Neural cell (in vitro differentiated cells): ENCODE measurements around the gene SLC7A1.

Experiments used
- EP300 ChIP-seq: fragments of 450-650 bp; conservative IDR thresholded peaks from 2 replicates; pipeline ENCODE4 v1.6.1; 2014; ENCODE audit warnings: antibody characterized with exemption, mild to moderate bottlenecking, moderate library complexity; ENCODE audit not compliant: poor library complexity, severe bottlenecking
- EZH2 ChIP-seq: fragments of 200-600, 300-800 bp; shearing (Covaris generic), sonication (generic); IDR thresholded peaks from 2 replicates; pipeline ENCODE4 v1.6.1; 2014; ENCODE audit warnings: antibody characterized with exemption, low read length, borderline replicate concordance, mild to moderate bottlenecking; ENCODE audit not compliant: insufficient read depth, poor library complexity, severe bottlenecking
- MXI1 ChIP-seq: fragments of 450-650 bp; conservative IDR thresholded peaks from 2 replicates; pipeline ENCODE4 v1.6.1; 2014; ENCODE audit warnings: antibody characterized with exemption, mild to moderate bottlenecking; ENCODE audit not compliant: poor library complexity, severe bottlenecking
- POLR2AphosphoS5 ChIP-seq: IDR thresholded peaks from 2 replicates; pipeline ENCODE4 v1.6.1; 2012
- RAD21 ChIP-seq: fragments of 450-650 bp; conservative IDR thresholded peaks from 2 replicates; pipeline ENCODE4 v1.6.1; 2014; ENCODE audit warnings: antibody characterized with exemption, mild to moderate bottlenecking, moderate library complexity
- REST ChIP-seq: IDR thresholded peaks from 2 replicates; pipeline ENCODE4 v1.6.1; 2012; ENCODE audit warnings: borderline replicate concordance
- SMC3 ChIP-seq: fragments of 450-650 bp; conservative IDR thresholded peaks from 2 replicates; pipeline ENCODE4 v1.6.1; 2014; ENCODE audit warnings: antibody characterized with exemption, mild to moderate bottlenecking, moderate library complexity; ENCODE audit not compliant: poor library complexity
- TF ChIP-seq, protein P1 (sequence below): fragments of 450-650 bp; IDR thresholded peaks from 2 replicates; pipeline ENCODE4 v1.5.1; 2014; ENCODE audit warnings: antibody characterized with exemption, mild to moderate bottlenecking, moderate library complexity; ENCODE audit not compliant: poor library complexity, severe bottlenecking

GRCh38 chr13:29507356-29507755 lies 88.1 kb downstream of the SLC7A1 start:
- TF ChIP-seq, protein P1, sequence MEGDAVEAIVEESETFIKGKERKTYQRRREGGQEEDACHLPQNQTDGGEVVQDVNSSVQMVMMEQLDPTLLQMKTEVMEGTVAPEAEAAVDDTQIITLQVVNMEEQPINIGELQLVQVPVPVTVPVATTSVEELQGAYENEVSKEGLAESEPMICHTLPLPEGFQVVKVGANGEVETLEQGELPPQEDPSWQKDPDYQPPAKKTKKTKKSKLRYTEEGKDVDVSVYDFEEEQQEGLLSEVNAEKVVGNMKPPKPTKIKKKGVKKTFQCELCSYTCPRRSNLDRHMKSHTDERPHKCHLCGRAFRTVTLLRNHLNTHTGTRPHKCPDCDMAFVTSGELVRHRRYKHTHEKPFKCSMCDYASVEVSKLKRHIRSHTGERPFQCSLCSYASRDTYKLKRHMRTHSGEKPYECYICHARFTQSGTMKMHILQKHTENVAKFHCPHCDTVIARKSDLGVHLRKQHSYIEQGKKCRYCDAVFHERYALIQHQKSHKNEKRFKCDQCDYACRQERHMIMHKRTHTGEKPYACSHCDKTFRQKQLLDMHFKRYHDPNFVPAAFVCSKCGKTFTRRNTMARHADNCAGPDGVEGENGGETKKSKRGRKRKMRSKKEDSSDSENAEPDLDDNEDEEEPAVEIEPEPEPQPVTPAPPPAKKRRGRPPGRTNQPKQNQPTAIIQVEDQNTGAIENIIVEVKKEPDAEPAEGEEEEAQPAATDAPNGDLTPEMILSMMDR: no peak
- TF ChIP-seq RAD21 (no peak), POLR2AphosphoS5 (no peak), EP300 (no peak), EZH2 (no peak), REST (no peak), SMC3 (no peak), MXI1 (no peak)
